HEK293 (cell line): ENCODE results near the gene CCDC141.

Experiments used
- CTCF ChIA-PET: fragments of 350-600 bp; formaldehyde crosslinking; extraction: SDS; loops from one replicate; lab custom pipeline; 2021; ENCODE audit warnings: antibody characterized with exemption; lab: Yijun Ruan, JAX
- POLR2A ChIA-PET: fragments of 300-600 bp; formaldehyde crosslinking; extraction: SDS; loops from one replicate; lab custom pipeline; 2020; ENCODE audit warnings: antibody characterized with exemption, inconsistent platforms; lab: Yijun Ruan, JAX
- H3K27ac ChIP-seq: fragments of 200-500 bp; sonication (Bioruptor generic); 2 replicates; pipeline ENCODE4 v1.5.1; 2014; ENCODE audit warnings: low read depth, low read length, control low read depth, inconsistent platforms; ENCODE audit errors: extremely low read depth
- H3K36me3 ChIP-seq, 2 experiments: fragments of 200-500 bp in 1 of 2; sonication (Bioruptor generic) in 1 of 2; 1 replicate in 1 of 2; 2 replicates in 1 of 2; pipeline ENCODE4 v1.5.1; 2014 to 2017; ENCODE audit warnings: inconsistent platforms in 2 of 2, low read length in 2 of 2; ENCODE audit not compliant: control insufficient read depth in 2 of 2, insufficient read depth in 1 of 2
- H3K4me1 ChIP-seq: fragments of 200-500 bp; sonication (Bioruptor generic); 2 replicates; pipeline ENCODE4 v1.5.1; 2014; ENCODE audit warnings: mild to moderate bottlenecking, low read length, inconsistent platforms; ENCODE audit not compliant: control insufficient read depth, insufficient read depth
- H3K4me3 ChIP-seq: 2 replicates; pipeline ENCODE4 v1.5.1; 2011; ENCODE audit warnings: low read depth, mild to moderate bottlenecking, control low read depth, low read length, moderate library complexity
- H3K9me3 ChIP-seq: fragments of 200-500 bp; sonication (Bioruptor generic); 2 replicates; pipeline ENCODE4 v1.5.1; 2014; ENCODE audit warnings: low read depth, low read length, inconsistent platforms; ENCODE audit not compliant: control insufficient read depth, insufficient read depth
- KLF9 ChIP-seq: fragments of 450-650 bp; formaldehyde crosslinking; IDR thresholded peaks from 2 replicates; pipeline ENCODE4 v1.5.1; 2016; ENCODE audit warnings: missing biosample characterization, missing genetic modification characterization, low read depth
- MEIS1 ChIP-seq: sonication (generic); formaldehyde crosslinking; IDR thresholded peaks from 2 replicates; pipeline ENCODE4 v1.8.1; 2022; ENCODE audit warnings: missing genetic modification reagents, mild to moderate bottlenecking, borderline replicate concordance
- SP3 ChIP-seq: fragments of 450-650 bp; formaldehyde crosslinking; IDR thresholded peaks from 2 replicates; pipeline ENCODE4 v1.5.1; 2016; ENCODE audit warnings: missing biosample characterization, missing genetic modification characterization
- ZNF16 ChIP-seq: fragments of 450-650 bp; formaldehyde crosslinking; IDR thresholded peaks from 2 replicates; pipeline ENCODE4 v1.5.1; 2016; ENCODE audit warnings: low read depth, missing biosample characterization, missing genetic modification characterization
- ZNF18 ChIP-seq: fragments of 450-650 bp; formaldehyde crosslinking; IDR thresholded peaks from 2 replicates; pipeline ENCODE4 v1.5.1; 2016; ENCODE audit warnings: missing biosample characterization, missing genetic modification characterization
- ZNF223 ChIP-seq: fragments of 450-650 bp; formaldehyde crosslinking; IDR thresholded peaks from 2 replicates; pipeline ENCODE4 v1.5.1; 2016; ENCODE audit warnings: missing biosample characterization, missing genetic modification characterization
- ZNF26 ChIP-seq: fragments of 450-650 bp; formaldehyde crosslinking; IDR thresholded peaks from 2 replicates; pipeline ENCODE4 v1.5.1; 2016; ENCODE audit warnings: missing biosample characterization, missing genetic modification characterization
- ZNF341 ChIP-seq: fragments of 450-650 bp; formaldehyde crosslinking; IDR thresholded peaks from 2 replicates; pipeline ENCODE4; 2016; ENCODE audit warnings: low read depth, missing biosample characterization, missing genetic modification characterization
- ZNF530 ChIP-seq: fragments of 450-650 bp; formaldehyde crosslinking; IDR thresholded peaks from 2 replicates; pipeline ENCODE4 v1.5.1; 2016; ENCODE audit warnings: low read depth, missing biosample characterization, missing genetic modification characterization
- ZNF645 ChIP-seq: fragments of 450-650 bp; formaldehyde crosslinking; IDR thresholded peaks from 2 replicates; pipeline ENCODE4; 2016; ENCODE audit warnings: missing biosample characterization, missing genetic modification characterization
- ZNF670 ChIP-seq: fragments of 450-650 bp; formaldehyde crosslinking; IDR thresholded peaks from 2 replicates; pipeline ENCODE4 v1.5.1; 2016; ENCODE audit warnings: missing biosample characterization, missing genetic modification characterization, low read depth
- ZNF76 ChIP-seq: fragments of 450-650 bp; formaldehyde crosslinking; IDR thresholded peaks from 2 replicates; pipeline ENCODE4; 2016; ENCODE audit warnings: low read depth, missing biosample characterization, missing genetic modification characterization, borderline replicate concordance
- TF ChIP-seq, protein P1 (sequence below): fragments of 450-650 bp; IDR thresholded peaks from 2 replicates; pipeline ENCODE4 v1.5.1; 2018; ENCODE audit warnings: missing biosample characterization, missing genetic modification characterization
- TF ChIP-seq, protein P2 (sequence below): fragments of 450-650 bp; formaldehyde crosslinking; IDR thresholded peaks from 2 replicates; pipeline ENCODE4 v1.5.1; 2016; ENCODE audit warnings: missing biosample characterization, missing genetic modification characterization

CCDC141 gene

DNA sequence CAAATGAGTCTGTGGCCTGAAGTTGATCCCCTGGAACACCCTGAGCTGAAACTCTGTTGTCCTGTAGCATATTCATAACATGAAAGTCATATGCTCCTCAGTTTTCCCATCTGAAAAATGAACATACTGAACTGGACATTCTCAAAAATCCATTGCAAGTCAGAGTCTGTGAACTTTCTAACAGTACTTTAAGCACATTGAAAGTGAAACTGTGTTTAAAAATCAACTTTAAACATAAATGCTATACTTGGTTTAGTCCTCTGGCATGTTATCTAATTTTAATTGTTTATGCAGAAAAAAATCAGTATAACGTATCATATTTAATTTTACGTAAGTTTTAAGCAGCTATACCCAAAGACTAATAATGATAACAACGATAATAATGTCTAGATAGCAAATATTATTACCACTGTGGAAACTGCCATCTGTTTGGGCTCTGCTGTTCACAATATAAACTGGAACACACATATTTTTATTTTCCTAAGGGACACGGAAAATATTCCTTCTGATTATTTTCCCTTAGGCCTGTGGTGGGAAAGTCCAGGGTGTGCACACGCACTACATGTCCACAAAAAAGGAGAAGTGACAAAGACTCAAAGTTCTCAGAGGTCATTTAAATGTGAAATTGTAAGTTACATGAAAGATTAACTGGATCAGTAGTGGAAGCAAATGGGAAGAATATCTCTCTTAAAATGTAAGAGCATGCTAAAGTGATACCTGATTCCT lies 186.6 kb downstream of the CCDC141 start:
- Histone ChIP-seq H3K4me1 (no peaks in the 10 kb centered on the region), H3K4me3 (no peak overlapping the region), H3K36me3 (no peaks in the 10 kb centered on the region)
- TF ChIP-seq MEIS1 (CRISPR knock-in tag) (no peak), ZNF530 (tag by site-specific recombination) (no peak), ZNF16 (no peak), ZNF670 (tag by site-specific recombination) (no peak), ZNF645 (tag by site-specific recombination) (no peak), SP3 (no peak), ZNF76 (tag by site-specific recombination) (no peak), ZNF18 (tag by site-specific recombination) (no peak)
- TF ChIP-seq, protein P1, sequence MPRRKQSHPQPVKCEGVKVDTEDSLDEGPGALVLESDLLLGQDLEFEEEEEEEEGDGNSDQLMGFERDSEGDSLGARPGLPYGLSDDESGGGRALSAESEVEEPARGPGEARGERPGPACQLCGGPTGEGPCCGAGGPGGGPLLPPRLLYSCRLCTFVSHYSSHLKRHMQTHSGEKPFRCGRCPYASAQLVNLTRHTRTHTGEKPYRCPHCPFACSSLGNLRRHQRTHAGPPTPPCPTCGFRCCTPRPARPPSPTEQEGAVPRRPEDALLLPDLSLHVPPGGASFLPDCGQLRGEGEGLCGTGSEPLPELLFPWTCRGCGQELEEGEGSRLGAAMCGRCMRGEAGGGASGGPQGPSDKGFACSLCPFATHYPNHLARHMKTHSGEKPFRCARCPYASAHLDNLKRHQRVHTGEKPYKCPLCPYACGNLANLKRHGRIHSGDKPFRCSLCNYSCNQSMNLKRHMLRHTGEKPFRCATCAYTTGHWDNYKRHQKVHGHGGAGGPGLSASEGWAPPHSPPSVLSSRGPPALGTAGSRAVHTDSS (tag by site-specific recombination), result no peak
- TF ChIP-seq, all 188 proteins: peak for 0
- H3K9me3 ChIP-seq, result no peaks in the 10 kb centered on the region
- POLR2A ChIA-PET, result no interaction called here
- no peak overlapping the region for H3K27ac ChIP-seq
- CTCF ChIA-PET, result interaction anchor here (0.7 kb wide), 1 partner anchor 266 kb away, joined by 4 read pairs; no protein-coding TSS in a partner anchor

GRCh38 chr2:178860551-178860950 lies 189.4 kb downstream of the CCDC141 start:
- Histone ChIP-seq H3K36me3 (no peaks in the 10 kb centered on the region), H3K9me3 (no peaks in the 10 kb centered on the region), H3K27ac (no peak overlapping the region), H3K4me3 (no peak overlapping the region), H3K4me1 (no peaks in the 10 kb centered on the region)
- CTCF ChIA-PET, result interaction anchor here (1.2 kb wide), 1 partner anchor 159 kb away, joined by 3 read pairs; no protein-coding TSS in a partner anchor
- POLR2A ChIA-PET, result no interaction called here
- no peak for TF ChIP-seq ZNF341 (tag by site-specific recombination)
- TF ChIP-seq, protein P2, sequence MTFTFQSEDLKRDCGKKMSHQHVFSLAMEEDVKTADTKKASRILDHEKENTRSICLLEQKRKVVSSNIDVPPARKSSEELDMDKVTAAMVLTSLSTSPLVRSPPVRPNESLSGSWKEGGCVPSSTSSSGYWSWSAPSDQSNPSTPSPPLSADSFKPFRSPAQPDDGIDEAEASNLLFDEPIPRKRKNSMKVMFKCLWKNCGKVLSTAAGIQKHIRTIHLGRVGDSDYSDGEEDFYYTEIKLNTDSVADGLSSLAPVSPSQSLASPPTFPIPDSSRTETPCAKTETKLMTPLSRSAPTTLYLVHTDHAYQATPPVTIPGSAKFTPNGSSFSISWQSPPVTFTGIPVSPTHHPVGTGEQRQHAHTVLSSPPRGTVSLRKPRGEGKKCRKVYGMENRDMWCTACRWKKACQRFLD (tag by site-specific recombination), result no peak
- TF ChIP-seq ZNF26 (tag by site-specific recombination), result no peak
- TF ChIP-seq KLF9 (tag by site-specific recombination), result no peak
- no peak for TF ChIP-seq ZNF223 (tag by site-specific recombination)
